ENCODE results near the gene FLYWCH2. TPM values are rescaled to one million over a fixed set of nuclear protein-coding genes. Genes with fewer than 3 reads are reported as not detected.

Gene FLYWCH2
- total RNA-seq, 1 donor from 2014 or later: 23.2 TPM

DNA sequence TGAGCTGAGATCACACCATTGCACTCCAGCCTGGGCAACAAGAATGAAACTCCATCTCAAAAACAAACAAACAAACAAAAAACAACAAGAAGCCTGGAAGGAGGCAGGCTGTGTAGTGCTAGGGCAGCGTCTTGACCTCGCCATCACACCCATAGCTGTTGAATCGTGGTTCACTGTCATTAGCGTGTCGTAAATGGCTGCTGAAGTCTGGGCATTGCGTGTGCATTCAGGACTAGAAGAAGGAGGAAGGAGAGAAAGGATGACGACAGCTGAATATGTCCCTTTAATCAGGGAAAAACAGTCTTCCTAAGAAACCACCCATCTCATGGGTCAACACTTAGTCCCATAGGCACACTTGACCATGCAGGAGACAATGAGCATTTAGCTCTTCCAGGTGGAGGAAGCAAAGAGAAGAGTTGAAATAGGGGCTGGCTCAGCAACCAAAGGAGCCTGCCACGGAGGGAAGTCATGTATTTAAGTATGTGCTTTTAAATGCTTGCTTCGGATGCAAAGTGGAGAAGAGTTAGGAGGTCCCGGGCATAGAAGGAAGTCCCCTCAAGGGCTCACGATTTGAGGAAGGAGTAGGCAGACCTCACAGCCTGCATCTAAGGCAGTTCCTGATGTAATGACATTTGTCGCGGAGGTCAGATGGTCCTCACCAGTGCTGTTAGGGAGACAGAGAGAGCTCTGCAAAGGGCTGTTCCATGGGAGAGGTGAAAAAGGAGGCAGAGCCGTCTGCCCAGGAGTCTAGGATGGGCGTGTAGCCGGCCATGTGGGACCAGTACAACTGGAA, 33.9 kb upstream of the FLYWCH2 start:
- H3K4me3 ChIP-seq: no peak overlapping the region
- H3K36me3 ChIP-seq: no peaks in the 10 kb centered on the region
- peaks cover 12% of the 10 kb centered on the region for H3K9me3 ChIP-seq (replicated peaks)
- intact Hi-C loops (cut with micrococcal nuclease): no loop called here
- H3K4me1 ChIP-seq: no peaks in the 10 kb centered on the region
- no peak for TF ChIP-seq CTCF (IDR thresholded peaks at IDR 0.05; ENCODE audit: borderline replicate concordance)
- DNase-seq: no peak
- peaks cover 70% of the 10 kb centered on the region for H3K27me3 ChIP-seq (ENCODE audit: low read depth)
- no peak overlapping the region for H3K27ac ChIP-seq (replicated peaks)

GRCh38 chr16:2852003-2852730, 30.8 kb upstream of the FLYWCH2 start:
- H3K4me3 ChIP-seq: no peak overlapping the region
- H3K27ac ChIP-seq (replicated peaks): no peak overlapping the region
- H3K27me3 ChIP-seq (ENCODE audit: low read depth): peaks cover 92% of the 10 kb centered on the region
- TF ChIP-seq CTCF (IDR thresholded peaks at IDR 0.05; ENCODE audit: borderline replicate concordance): no peak
- DNase-seq: no peak
- peaks cover 21% of the 10 kb centered on the region for H3K9me3 ChIP-seq (replicated peaks)
- H3K4me1 ChIP-seq: no peaks in the 10 kb centered on the region
- H3K36me3 ChIP-seq: no peaks in the 10 kb centered on the region
- intact Hi-C loops (cut with micrococcal nuclease): no loop called here

GRCh38 chr16:2852731-2853507, 30.1 kb upstream of the FLYWCH2 start:
- H3K4me3 ChIP-seq: no peak overlapping the region
- H3K27me3 ChIP-seq (ENCODE audit: low read depth): peaks cover 92% of the 10 kb centered on the region
- H3K4me1 ChIP-seq: no peaks in the 10 kb centered on the region
- no peak for DNase-seq
- TF ChIP-seq CTCF (IDR thresholded peaks at IDR 0.05; ENCODE audit: borderline replicate concordance): no peak
- H3K27ac ChIP-seq (replicated peaks): no peak overlapping the region
- no peaks in the 10 kb centered on the region for H3K36me3 ChIP-seq
- intact Hi-C loops (cut with micrococcal nuclease): no loop called here
- peaks cover 20% of the 10 kb centered on the region for H3K9me3 ChIP-seq (replicated peaks)

DNA sequence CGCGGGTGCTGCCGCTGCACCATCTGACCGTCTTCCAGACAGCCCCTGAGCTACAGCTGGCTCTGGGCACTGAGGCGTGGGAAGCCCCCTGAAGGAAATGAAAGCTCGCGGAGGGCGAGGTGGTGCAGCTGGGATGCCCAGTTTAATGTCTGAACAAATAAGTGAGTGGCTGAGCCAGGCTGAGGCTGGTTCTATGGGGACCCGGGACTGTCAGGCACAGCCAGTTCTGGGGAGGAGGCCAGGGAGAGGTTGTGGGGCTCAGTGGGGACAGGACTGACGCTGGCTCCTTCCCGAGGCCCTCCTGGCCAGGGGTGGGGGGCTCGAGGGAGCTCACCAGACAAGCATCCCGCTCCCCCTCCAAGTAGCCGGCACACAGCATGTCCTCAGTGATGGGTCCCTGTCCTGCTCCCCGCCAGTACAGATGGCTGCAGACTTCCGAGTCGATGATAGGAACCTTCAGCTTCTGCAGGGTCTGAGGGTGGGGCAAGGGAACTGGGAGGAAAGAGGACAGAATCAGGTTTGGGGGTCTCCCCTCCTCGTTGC, 29.4 kb upstream of the FLYWCH2 start:
- DNase-seq: no peak
- Histone ChIP-seq H3K4me1 (no peaks in the 10 kb centered on the region), H3K27ac (replicated peaks) (no peak overlapping the region), H3K9me3 (replicated peaks) (peaks cover 14% of the 10 kb centered on the region), H3K36me3 (no peaks in the 10 kb centered on the region), H3K27me3 (ENCODE audit: low read depth) (peaks cover 92% of the 10 kb centered on the region), H3K4me3 (no peak overlapping the region)
- no peak for TF ChIP-seq CTCF (IDR thresholded peaks at IDR 0.05; ENCODE audit: borderline replicate concordance)
- intact Hi-C loops (cut with micrococcal nuclease): no loop called here

- Histone ChIP-seq H3K4me1 (no peaks in the 10 kb centered on the region), H3K27ac (replicated peaks) (no peak overlapping the region), H3K4me3 (no peak overlapping the region), H3K9me3 (replicated peaks) (peaks cover 14% of the 10 kb centered on the region), H3K36me3 (no peaks in the 10 kb centered on the region), H3K27me3 (ENCODE audit: low read depth) (peaks cover 92% of the 10 kb centered on the region)
- intact Hi-C loops (cut with micrococcal nuclease): no loop called here
- TF ChIP-seq CTCF (IDR thresholded peaks at IDR 0.05; ENCODE audit: borderline replicate concordance): peak; percentile 26
- no peak for DNase-seq
These were observed 28.2 kb upstream of the FLYWCH2 start for GRCh38 chr16:2854700-2855309.

All from left ventricle myocardium inferior (tissue), 1 donor.